CD14-positive monocyte (primary cell): ENCODE results near the gene LFNG. TPM values are rescaled to one million over a fixed set of nuclear protein-coding genes. Genes with fewer than 3 reads are reported as not detected.

Source experiments
- DNase-seq, 3 donors: peaks; one replicate each; pipeline ENCODE4 v3.0.0-alpha.2; 2011 to 2022
- H2AFZ ChIP-seq: 2 replicates; pipeline ENCODE4 v1.6.0; 2012; ENCODE audit warnings: mild to moderate bottlenecking, low read depth, low read length, inconsistent platforms; ENCODE audit not compliant: insufficient read depth, poor library complexity, severe bottlenecking
- H3K27ac ChIP-seq, 2 donors: 1 replicate in 1 of 2; 2 replicates in 1 of 2; pipeline ENCODE4 v1.5.1; 2012 to 2013; ENCODE audit warnings: low read length in 2 of 2, control low read depth in 1 of 2, inconsistent platforms in 1 of 2, low read depth in 1 of 2, mild to moderate bottlenecking in 1 of 2
- H3K27me3 ChIP-seq, 2 donors: one replicate each; pipeline versions ENCODE4 v1.6.0 to v1.6.1; 2011 to 2013; ENCODE audit warnings: low read length in 2 of 2; ENCODE audit not compliant: control insufficient read depth in 2 of 2, insufficient read depth in 2 of 2
- H3K36me3 ChIP-seq, 2 donors: replicated peaks in 1 of 2; 1 replicate in 1 of 2; 2 replicates in 1 of 2; pipeline versions ENCODE4 v1.5.1 to v1.6.1; 2012 to 2013; ENCODE audit warnings: low read length in 2 of 2, control low read depth in 1 of 2, inconsistent platforms in 1 of 2, mild to moderate bottlenecking in 1 of 2; ENCODE audit not compliant: insufficient read depth in 2 of 2, control insufficient read depth in 1 of 2
- H3K4me1 ChIP-seq, 2 donors: 1 replicate in 1 of 2; 2 replicates in 1 of 2; pipeline versions ENCODE4 v1.5.1 to v1.6.1; 2012 to 2013; ENCODE audit warnings: low read length in 2 of 2, control low read depth in 1 of 2, inconsistent platforms in 1 of 2, mild to moderate bottlenecking in 1 of 2, moderate library complexity in 1 of 2; ENCODE audit not compliant: insufficient read depth in 2 of 2, control insufficient read depth in 1 of 2
- H3K4me2 ChIP-seq: replicated peaks from 2 replicates; pipeline ENCODE3; 2012; ENCODE audit warnings: low read length, moderate library complexity, mild to moderate bottlenecking; ENCODE audit not compliant: poor library complexity, severe bottlenecking; ENCODE audit errors: extremely low read depth
- H3K4me3 ChIP-seq, 3 experiments: fragments of 200-600 bp in 1 of 3; sonication (generic) in 1 of 3; replicated peaks in 1 of 3; 1 replicate in 2 of 3; 2 replicates in 1 of 3; pipeline ENCODE4 v1.5.1; 2011 to 2013; ENCODE audit warnings: low read length in 3 of 3, mild to moderate bottlenecking in 3 of 3, control low read depth in 2 of 3, low read depth in 2 of 3, inconsistent platforms in 1 of 3, moderate library complexity in 1 of 3
- H3K79me2 ChIP-seq: 2 replicates; pipeline ENCODE4 v1.6.0; 2012; ENCODE audit warnings: mild to moderate bottlenecking, control low read depth, inconsistent platforms, low read length, moderate library complexity; ENCODE audit not compliant: insufficient read depth
- H3K9ac ChIP-seq: 2 replicates; pipeline ENCODE4 v1.6.0; 2017; ENCODE audit warnings: low read length, mild to moderate bottlenecking; ENCODE audit not compliant: insufficient read depth, poor library complexity, severe bottlenecking
- H3K9me3 ChIP-seq, 2 donors: replicated peaks in 1 of 2; 1 replicate in 1 of 2; 2 replicates in 1 of 2; pipeline versions ENCODE4 v1.5.1 to v1.6.1; 2012 to 2013; ENCODE audit warnings: low read length in 2 of 2, control low read depth in 1 of 2; ENCODE audit not compliant: control insufficient read depth in 1 of 2, insufficient read depth in 1 of 2
- H4K20me1 ChIP-seq: 2 replicates; pipeline ENCODE4 v1.6.0; 2012; ENCODE audit warnings: mild to moderate bottlenecking, low read length, control low read depth, moderate library complexity; ENCODE audit not compliant: insufficient read depth
- H3K27ac Mint-ChIP-seq, 7 donors: one replicate each; pipeline ENCODE4 v1.8.0; 2020; ENCODE audit warnings: mild to moderate bottlenecking in 7 of 7, mixed read lengths in 7 of 7, moderate library complexity in 6 of 7, inconsistent platforms in 2 of 7
- H3K27me3 Mint-ChIP-seq, 3 donors: one replicate each; pipeline ENCODE4 v1.8.0; 2021 to 2022; ENCODE audit warnings: low read depth in 3 of 3, mild to moderate bottlenecking in 3 of 3, mixed read lengths in 3 of 3, moderate library complexity in 3 of 3, inconsistent platforms in 1 of 3
- H3K36me3 Mint-ChIP-seq, 2 donors: one replicate each; pipeline ENCODE4 v1.8.0; 2020; ENCODE audit warnings: mixed read lengths in 2 of 2, inconsistent platforms in 1 of 2, mild to moderate bottlenecking in 1 of 2
- H3K4me1 Mint-ChIP-seq: one replicate; pipeline ENCODE4 v1.8.0; 2020; ENCODE audit warnings: mild to moderate bottlenecking, mixed read lengths
- H3K4me3 Mint-ChIP-seq, 2 donors: one replicate each; pipeline ENCODE4 v1.8.0; 2020; ENCODE audit warnings: mild to moderate bottlenecking in 2 of 2, mixed read lengths in 2 of 2, moderate library complexity in 1 of 2
- H3K9me3 Mint-ChIP-seq, 7 donors: one replicate each; pipeline ENCODE4 v1.8.0; 2020 to 2022; ENCODE audit warnings: mixed read lengths in 7 of 7, mild to moderate bottlenecking in 6 of 7, moderate library complexity in 6 of 7, inconsistent platforms in 2 of 7
- WGBS: methylation state at CpG from one replicate; pipeline ENCODE4 v1.1.5; 2013; ENCODE audit warnings: missing lambda C conversion rate; ENCODE audit not compliant: insufficient coverage; 5-methylcytosine and 5-hydroxymethylcytosine counted together
- intact Hi-C, 2 donors: fragments of 100-400 bp; cut with micrococcal nuclease; formaldehyde crosslinking; loops; one replicate each; pipeline versions ENCODE4 v1.15.0 to v1.15.1; 2023
- polyA plus RNA-seq, 3 donors: library from polyadenylated mRNA; depleted of rRNA in 1 of 3; unstranded in 2 of 3; stranded (reverse) in 1 of 3; fragments of 300-500 nt in 2 of 3; fragments of >200 nt in 1 of 3; fragmentation: Illumina TruSeq in 2 of 3; gene quantifications; 1 replicate in 2 of 3; 2 replicates in 1 of 3; pipeline ENCODE4 v1.2.3, GENCODE V29; 2012 to 2021
- TF ChIP-seq, protein P1 (sequence below): fragments of 200-600 bp; IDR thresholded peaks from one replicate; pipeline ENCODE4 v1.8.0; 2022; ENCODE audit warnings: antibody characterized with exemption, mild to moderate bottlenecking

Gene LFNG
- polyA plus RNA-seq, 3 donors = 1.9 to 121 (median 2.2) TPM

DNA sequence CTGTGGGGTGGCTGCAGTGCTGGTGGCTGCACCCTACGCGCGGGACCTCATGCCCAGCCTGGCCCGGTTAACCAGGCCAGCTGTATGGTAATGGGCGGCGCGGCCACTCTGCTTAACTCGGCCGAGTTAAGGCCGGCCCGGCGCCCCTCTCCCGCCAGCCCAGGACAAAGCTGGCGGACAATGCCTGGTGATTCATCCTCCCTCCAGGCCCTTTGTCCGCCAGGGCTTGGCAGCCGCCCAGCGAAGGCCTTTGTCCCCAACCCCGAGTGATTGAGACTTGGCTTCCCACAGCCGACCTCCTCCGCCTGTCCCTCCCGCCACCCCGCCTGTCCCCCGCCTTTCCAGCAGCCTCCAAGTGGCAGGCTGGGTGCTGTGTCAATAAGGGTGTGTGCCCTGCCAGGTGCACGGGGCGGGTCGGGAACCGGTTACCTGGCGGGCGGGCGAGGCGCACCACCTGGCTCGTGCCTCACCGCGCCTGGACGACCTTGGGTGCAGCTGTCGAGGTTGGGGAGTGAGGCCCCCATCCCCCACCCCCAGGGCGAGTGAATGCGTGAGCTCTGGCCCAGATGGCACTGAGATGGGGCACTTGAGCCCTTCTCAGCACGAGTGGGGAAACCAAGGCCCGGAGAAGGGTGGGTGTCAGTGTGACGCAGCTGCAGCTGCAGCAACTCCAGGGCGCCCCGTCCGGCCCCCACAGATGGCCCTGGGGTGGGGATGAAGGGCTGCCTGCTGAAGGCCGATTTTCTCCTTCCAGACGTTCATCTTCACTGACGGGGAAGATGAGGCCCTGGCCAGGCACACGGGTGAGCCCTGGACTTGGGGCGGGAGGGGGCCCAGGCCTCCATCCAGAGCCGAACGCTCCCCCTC, 4.6 kb downstream of the LFNG start:
- H3K27ac ChIP-seq = peak overlapping the region; percentile 99 to 100
- peak; percentile 37 to 67 (median 62) for DNase-seq
- peak overlapping the region; percentile 93 to 100 (median 94) for H3K4me3 ChIP-seq
- H3K4me1 ChIP-seq = peaks cover 71 to 73% of the 10 kb centered on the region in 2 donors
- H3K4me1 Mint-ChIP-seq = peaks cover 66% of the 10 kb centered on the region
- 57% methylated on average over 35 of the region's 51 CpGs for WGBS
- TF ChIP-seq, protein P1, sequence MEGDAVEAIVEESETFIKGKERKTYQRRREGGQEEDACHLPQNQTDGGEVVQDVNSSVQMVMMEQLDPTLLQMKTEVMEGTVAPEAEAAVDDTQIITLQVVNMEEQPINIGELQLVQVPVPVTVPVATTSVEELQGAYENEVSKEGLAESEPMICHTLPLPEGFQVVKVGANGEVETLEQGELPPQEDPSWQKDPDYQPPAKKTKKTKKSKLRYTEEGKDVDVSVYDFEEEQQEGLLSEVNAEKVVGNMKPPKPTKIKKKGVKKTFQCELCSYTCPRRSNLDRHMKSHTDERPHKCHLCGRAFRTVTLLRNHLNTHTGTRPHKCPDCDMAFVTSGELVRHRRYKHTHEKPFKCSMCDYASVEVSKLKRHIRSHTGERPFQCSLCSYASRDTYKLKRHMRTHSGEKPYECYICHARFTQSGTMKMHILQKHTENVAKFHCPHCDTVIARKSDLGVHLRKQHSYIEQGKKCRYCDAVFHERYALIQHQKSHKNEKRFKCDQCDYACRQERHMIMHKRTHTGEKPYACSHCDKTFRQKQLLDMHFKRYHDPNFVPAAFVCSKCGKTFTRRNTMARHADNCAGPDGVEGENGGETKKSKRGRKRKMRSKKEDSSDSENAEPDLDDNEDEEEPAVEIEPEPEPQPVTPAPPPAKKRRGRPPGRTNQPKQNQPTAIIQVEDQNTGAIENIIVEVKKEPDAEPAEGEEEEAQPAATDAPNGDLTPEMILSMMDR = no peak
- H2AFZ ChIP-seq = no peak overlapping the region
- H3K79me2 ChIP-seq = peaks cover 86% of the 10 kb centered on the region
- peak overlapping the region in 6 of 7 donors; percentile 18 to 91 (median 59) for H3K27ac Mint-ChIP-seq
- H3K4me2 ChIP-seq = peak overlapping the region; percentile 97
- H4K20me1 ChIP-seq = peaks cover 89% of the 10 kb centered on the region
- no peaks in the 10 kb centered on the region for H3K27me3 ChIP-seq
- peaks cover 51 to 66% of the 10 kb centered on the region in 2 donors for H3K36me3 ChIP-seq
- peak overlapping the region; percentile 89 for H3K9ac ChIP-seq
- H3K9me3 ChIP-seq = no peaks in the 10 kb centered on the region
- peaks cover 0 to 2% (median 1%) of the 10 kb centered on the region in 3 donors for H3K27me3 Mint-ChIP-seq
- intact Hi-C loops = loop anchor here (5.0 to 10.0 kb wide), 4 partner anchors 33 to 989 kb away; partner anchors contain the start of genes BRAT1 (in 2 of the 2), IQCE (in 2 of the 2), TTYH3 (in 2 of the 2) and GRIFIN (in 1 of the 2)
- peaks cover 0 to 2% (median 0%) of the 10 kb centered on the region in 7 donors for H3K9me3 Mint-ChIP-seq
- peaks cover 47 to 66% of the 10 kb centered on the region in 2 donors for H3K36me3 Mint-ChIP-seq
- H3K4me3 Mint-ChIP-seq = peak overlapping the region; percentile 98 to 99

DNA sequence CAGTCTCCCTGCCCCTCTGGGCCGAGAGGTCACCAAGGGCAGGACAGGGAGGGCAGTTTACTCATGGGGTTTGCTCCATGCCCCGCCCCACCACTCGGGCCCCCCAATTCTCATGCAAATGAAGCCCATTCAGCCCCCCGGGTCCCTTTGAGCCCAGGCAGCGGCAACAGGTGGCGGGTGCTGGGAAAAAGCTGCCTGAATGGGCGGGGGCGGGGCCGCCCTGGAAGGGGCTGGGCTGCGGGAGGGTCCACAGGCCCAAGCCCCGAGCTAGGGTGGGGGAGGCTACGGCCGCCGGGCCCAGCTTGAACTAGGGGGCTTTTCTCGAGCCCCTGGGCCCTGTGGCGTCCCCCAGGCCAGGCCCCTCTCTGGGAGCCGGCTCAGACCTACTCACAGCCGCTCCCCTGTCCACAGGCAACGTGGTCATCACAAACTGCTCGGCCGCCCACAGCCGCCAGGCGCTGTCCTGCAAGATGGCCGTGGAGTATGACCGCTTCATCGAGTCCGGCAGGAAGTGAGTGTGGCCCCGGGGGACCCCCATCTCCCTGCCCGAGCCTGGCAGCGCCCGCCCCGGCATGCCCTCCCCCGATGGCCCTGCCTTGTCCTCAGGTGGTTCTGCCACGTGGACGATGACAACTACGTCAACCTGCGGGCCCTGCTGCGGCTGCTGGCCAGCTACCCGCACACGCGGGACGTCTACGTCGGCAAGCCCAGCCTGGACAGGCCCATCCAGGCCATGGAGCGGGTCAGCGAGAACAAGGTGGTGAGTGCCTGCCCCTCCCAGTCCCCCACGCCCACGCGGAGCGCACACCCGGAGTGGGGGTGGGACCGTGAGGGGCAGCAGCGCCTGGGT, 5.5 kb downstream of the LFNG start:
- Mint-ChIP-seq H3K4me1 (peaks cover 69% of the 10 kb centered on the region), H3K27me3 (peaks cover 0 to 2% (median 1%) of the 10 kb centered on the region in 3 donors), H3K27ac (peak overlapping the region in 6 of 7 donors; percentile 25 to 83 (median 52)), H3K4me3 (peak overlapping the region in 1 of 2 donors; percentile 58), H3K9me3 (peaks cover 0 to 2% (median 0%) of the 10 kb centered on the region in 7 donors), H3K36me3 (peaks cover 47 to 66% of the 10 kb centered on the region in 2 donors)
- H3K27me3 ChIP-seq = no peaks in the 10 kb centered on the region
- H4K20me1 ChIP-seq = peaks cover 88% of the 10 kb centered on the region
- TF ChIP-seq, protein P1 = no peak
- H3K79me2 ChIP-seq = peaks cover 84% of the 10 kb centered on the region
- peak overlapping the region; percentile 97 for H3K4me2 ChIP-seq
- H3K9me3 ChIP-seq = no peaks in the 10 kb centered on the region
- H3K4me1 ChIP-seq = peaks cover 79% of the 10 kb centered on the region in 2 donors
- 90% methylated on average over 43 of the region's 53 CpGs for WGBS
- peak overlapping the region; percentile 16 for H3K9ac ChIP-seq
- no peak overlapping the region for H2AFZ ChIP-seq
- intact Hi-C loops = loop anchor here (5.0 to 10.0 kb wide), 4 partner anchors 32 to 990 kb away; partner anchors contain the start of genes BRAT1 (in 2 of the 2), IQCE (in 2 of the 2), TTYH3 (in 2 of the 2) and GRIFIN (in 1 of the 2)
- peaks cover 51 to 66% of the 10 kb centered on the region in 2 donors for H3K36me3 ChIP-seq
- DNase-seq = no peak
- H3K27ac ChIP-seq = peak overlapping the region; percentile 99 to 100
- peak overlapping the region in 2 of 3 experiments; percentile 94 to 100 for H3K4me3 ChIP-seq
